H1 (cell line): ENCODE results near the gene CACNA1G. TPM values are rescaled to one million over a fixed set of nuclear protein-coding genes. Genes with fewer than 3 reads are reported as not detected.

Experiments
- CTCF ChIA-PET: fragments of 300-600 bp; sonication (Branson Sonifier 250); formaldehyde crosslinking; loops from one replicate; lab custom pipeline; 2021; ENCODE audit not compliant: partially characterized antibody; lab: Charles Lee
- POLR2A ChIA-PET: fragments of 300-600 bp; sonication (Branson Sonifier 250); formaldehyde crosslinking; loops from one replicate; lab custom pipeline; 2021; ENCODE audit warnings: inconsistent platforms; ENCODE audit not compliant: partially characterized antibody; lab: Charles Lee
- DNase-seq, 2 experiments: peaks; one replicate each; pipeline versions ENCODE4 v3.0.0 to v3.0.0-alpha.2; 2010 to 2022; ENCODE audit warnings: low spot score in 2 of 2, low read depth in 1 of 2, mixed read lengths in 1 of 2
- FAIRE-seq: peaks from 2 replicates; lab custom pipeline; 2011; peaks lifted over from hg19 to GRCh38; lab: Jason Lieb, UNC
- H2AFZ ChIP-seq: 2 replicates; pipeline ENCODE4 v1.8.1; 2012; ENCODE audit warnings: low read length, inconsistent platforms
- H2AK5ac ChIP-seq: 2 replicates; pipeline ENCODE4 v1.6.1; 2013; ENCODE audit warnings: low read depth, low read length
- H2BK120ac ChIP-seq: replicated peaks from 2 replicates; pipeline ENCODE3; 2013; ENCODE audit warnings: low read depth, low read length, inconsistent platforms
- H2BK12ac ChIP-seq: 2 replicates; pipeline ENCODE4 v1.6.1; 2013; ENCODE audit warnings: low read depth, low read length
- H2BK15ac ChIP-seq: 2 replicates; pipeline ENCODE4 v1.6.1; 2013; ENCODE audit warnings: low read length
- H2BK20ac ChIP-seq: 2 replicates; pipeline ENCODE4 v1.6.1; 2013; ENCODE audit warnings: low read length
- H2BK5ac ChIP-seq: 2 replicates; pipeline ENCODE4 v1.6.1; 2013; ENCODE audit warnings: low read depth, low read length
- H3K14ac ChIP-seq: 2 replicates; pipeline ENCODE4 v1.6.1; 2013; ENCODE audit warnings: inconsistent platforms; ENCODE audit not compliant: insufficient read length
- H3K18ac ChIP-seq: 2 replicates; pipeline ENCODE4 v1.6.1; 2013; ENCODE audit warnings: low read length; ENCODE audit errors: extremely low read depth
- H3K23ac ChIP-seq: 2 replicates; pipeline ENCODE4 v1.6.1; 2013; ENCODE audit warnings: inconsistent platforms; ENCODE audit not compliant: insufficient read length
- H3K23me2 ChIP-seq: 2 replicates; pipeline ENCODE4 v1.6.1; 2013; ENCODE audit warnings: low read depth, low read length
- H3K27ac ChIP-seq: 2 replicates; pipeline ENCODE4 v1.6.1; 2011; ENCODE audit warnings: low read depth, low read length, inconsistent platforms
- H3K27me3 ChIP-seq, 4 experiments: replicated peaks in 1 of 4; 1 replicate in 1 of 4; 2 replicates in 3 of 4; pipeline versions ENCODE4 v1.6.1 to v1.8.1; 2011 to 2013; ENCODE audit warnings: low read length in 3 of 4, mild to moderate bottlenecking in 3 of 4, inconsistent platforms in 2 of 4, mixed read lengths in 2 of 4, moderate library complexity in 1 of 4; ENCODE audit not compliant: control insufficient read depth in 3 of 4, insufficient read depth in 3 of 4; ENCODE audit errors: extremely low read depth in 1 of 4
- H3K36me3 ChIP-seq, 4 experiments: 2 replicates each; pipeline versions ENCODE4 v1.6.1 to v1.8.1; 2011 to 2013; ENCODE audit warnings: mild to moderate bottlenecking in 4 of 4, low read length in 3 of 4, moderate library complexity in 2 of 4, control low read depth in 1 of 4, inconsistent platforms in 1 of 4; ENCODE audit not compliant: insufficient read depth in 4 of 4, control insufficient read depth in 2 of 4
- H3K4ac ChIP-seq: replicated peaks from 2 replicates; pipeline ENCODE3; 2013; ENCODE audit warnings: low read length, low read depth, mixed read lengths, inconsistent platforms; ENCODE audit not compliant: insufficient read length
- H3K4me1 ChIP-seq, 4 experiments: replicated peaks in 1 of 4; 1 replicate in 1 of 4; 2 replicates in 3 of 4; pipeline versions ENCODE4 v1.6.1 to v1.8.1; 2011 to 2013; ENCODE audit warnings: low read length in 3 of 4, inconsistent platforms in 2 of 4, mixed read lengths in 1 of 4; ENCODE audit not compliant: insufficient read depth in 4 of 4, control insufficient read depth in 3 of 4
- H3K4me2 ChIP-seq, 2 experiments: 2 replicates each; pipeline versions ENCODE4 v1.6.1 to v1.8.1; 2011 to 2013; ENCODE audit warnings: low read depth in 2 of 2, low read length in 2 of 2, control low read depth in 1 of 2, inconsistent platforms in 1 of 2, mild to moderate bottlenecking in 1 of 2; ENCODE audit not compliant: insufficient read depth in 1 of 2
- H3K4me3 ChIP-seq, 4 experiments: fragments of 200-600, 300-600 bp in 1 of 4; sonication (generic), shearing (Covaris generic), sonication (Bioruptor Twin) in 1 of 4; 2 replicates each; pipeline versions ENCODE4 v1.5.1 to v1.8.1; 2011 to 2016; ENCODE audit warnings: low read length in 4 of 4, low read depth in 3 of 4, control low read depth in 2 of 4, inconsistent platforms in 2 of 4, mild to moderate bottlenecking in 2 of 4, mixed read lengths in 1 of 4, moderate library complexity in 1 of 4; ENCODE audit not compliant: insufficient read depth in 2 of 4; ENCODE audit errors: extremely low read depth in 1 of 4
- H3K56ac ChIP-seq: replicated peaks from 2 replicates; pipeline ENCODE3; 2013; ENCODE audit warnings: low read depth, mild to moderate bottlenecking, mixed read lengths, low read length, inconsistent platforms; ENCODE audit not compliant: insufficient read length
- H3K79me1 ChIP-seq: 2 replicates; pipeline ENCODE4 v1.6.1; 2013; ENCODE audit warnings: low read depth, low read length, control low read depth
- H3K79me2 ChIP-seq, 2 experiments: 2 replicates each; pipeline versions ENCODE4 v1.6.1 to v1.8.1; 2012 to 2013; ENCODE audit warnings: low read length in 2 of 2, mild to moderate bottlenecking in 2 of 2, inconsistent platforms in 1 of 2; ENCODE audit not compliant: insufficient read depth in 2 of 2, control insufficient read depth in 1 of 2
- H3K9ac ChIP-seq, 4 experiments: replicated peaks in 1 of 4; 1 replicate in 1 of 4; 2 replicates in 3 of 4; pipeline versions ENCODE4 v1.6.1 to v1.8.1; 2011 to 2013; ENCODE audit warnings: low read depth in 3 of 4, low read length in 3 of 4, control low read depth in 2 of 4, mild to moderate bottlenecking in 2 of 4, moderate library complexity in 2 of 4, inconsistent platforms in 1 of 4; ENCODE audit errors: extremely low read depth in 1 of 4
- H3K9me3 ChIP-seq, 2 experiments: 2 replicates each; pipeline versions ENCODE4 v1.6.1 to v1.8.1; 2012 to 2013; ENCODE audit warnings: mild to moderate bottlenecking in 2 of 2, moderate library complexity in 2 of 2, control low read depth in 1 of 2, inconsistent platforms in 1 of 2, low read depth in 1 of 2, low read length in 1 of 2, mixed read lengths in 1 of 2; ENCODE audit not compliant: insufficient read depth in 2 of 2
- H4K20me1 ChIP-seq, 2 experiments: replicated peaks in 1 of 2; 2 replicates each; pipeline versions ENCODE3 to v1.8.1; 2011 to 2013; ENCODE audit warnings: inconsistent platforms in 2 of 2, low read length in 2 of 2, mild to moderate bottlenecking in 1 of 2; ENCODE audit not compliant: insufficient read depth in 2 of 2, control insufficient read depth in 1 of 2
- H4K5ac ChIP-seq: 2 replicates; pipeline ENCODE4 v1.6.1; 2013; ENCODE audit warnings: low read length, low read depth, mixed read lengths, inconsistent platforms; ENCODE audit not compliant: insufficient read length
- H4K8ac ChIP-seq: 2 replicates; pipeline ENCODE4 v1.8.0; 2013; ENCODE audit warnings: mild to moderate bottlenecking, moderate library complexity, low read length, inconsistent platforms; ENCODE audit not compliant: insufficient read depth; ENCODE audit errors: extremely low read depth
- H4K91ac ChIP-seq: replicated peaks from 2 replicates; pipeline ENCODE3; 2013; ENCODE audit warnings: low read length, mixed read lengths, inconsistent platforms; ENCODE audit not compliant: insufficient read length
- EP300 ChIP-seq, 2 experiments: IDR thresholded peaks; 1 replicate in 1 of 2; 2 replicates in 1 of 2; pipeline ENCODE4 v1.6.1; 2011 to 2012; ENCODE audit warnings: low read depth in 2 of 2, low read length in 2 of 2, mild to moderate bottlenecking in 2 of 2, borderline replicate concordance in 1 of 2, inconsistent platforms in 1 of 2, moderate library complexity in 1 of 2
- MAFK ChIP-seq: IDR thresholded peaks from 2 replicates; pipeline ENCODE4 v1.6.1; 2012; ENCODE audit warnings: low read depth, mild to moderate bottlenecking, improper control_type of control experiment, low read length
- POLR2A ChIP-seq, 2 experiments: IDR thresholded peaks; 1 replicate in 1 of 2; 2 replicates in 1 of 2; pipeline ENCODE4 v1.6.1; 2011; ENCODE audit warnings: low read depth in 2 of 2, low read length in 2 of 2, mild to moderate bottlenecking in 2 of 2; ENCODE audit errors: control extremely low read depth in 1 of 2
- POU5F1 ChIP-seq: IDR thresholded peaks from 2 replicates; pipeline ENCODE4 v1.6.1; 2011; ENCODE audit warnings: low read depth, mild to moderate bottlenecking, low read length, moderate library complexity
- RAD21 ChIP-seq, 2 experiments: IDR thresholded peaks in 1 of 2; conservative IDR thresholded peaks in 1 of 2; 2 replicates each; pipeline ENCODE4 v1.6.1; 2011; ENCODE audit warnings: low read depth in 2 of 2, low read length in 2 of 2, improper control_type of control experiment in 1 of 2, inconsistent platforms in 1 of 2, mild to moderate bottlenecking in 1 of 2, moderate library complexity in 1 of 2
- TCF12 ChIP-seq: IDR thresholded peaks from 2 replicates; pipeline ENCODE4 v1.6.1; 2011; ENCODE audit warnings: low read depth, mild to moderate bottlenecking, low read length
- ZNF274 ChIP-seq: IDR thresholded peaks from 2 replicates; pipeline ENCODE4 v1.7.0; 2012; ENCODE audit warnings: low read length, borderline replicate concordance; ENCODE audit errors: extremely low read depth
- WGBS, 2 experiments: shearing (Covaris generic) in 1 of 2; methylation state at CpG; one replicate each; pipeline versions ENCODE4 v1.1.6 to v1.1.7; 2013 to 2015; ENCODE audit warnings: low lambda C conversion rate in 2 of 2, mixed read lengths in 2 of 2, inconsistent platforms in 1 of 2, low coverage in 1 of 2, missing lambda C conversion rate in 1 of 2; ENCODE audit not compliant: insufficient replicate concordance in 2 of 2, insufficient coverage in 1 of 2, insufficient read length in 1 of 2; ENCODE audit errors: extremely low coverage in 1 of 2, missing lambda C conversion rate in 1 of 2; 5-methylcytosine and 5-hydroxymethylcytosine counted together
- polyA plus RNA-seq, 7 experiments: library from polyadenylated mRNA; depleted of rRNA in 3 of 7; stranded (reverse) in 5 of 7; unstranded in 2 of 7; fragments of >200 nt in 5 of 7; fragments of 200-250 nt in 2 of 7; gene quantifications; 1 replicate in 5 of 7; 2 replicates in 1 of 7; 4 replicates in 1 of 7; pipeline versions ENCODE4 v1.2.1 to v1.2.3, GENCODE V29; 2011 to 2013; ENCODE audit warnings: missing spikeins in 2 of 7, mixed read lengths in 2 of 7
- total RNA-seq: library from RNA; stranded (reverse); fragmentation: NEBNext Ultra II Directional; extraction: Animal tissue kit (Norgen Biotek cat#: 25700); gene quantifications from 2 replicates; pipeline ENCODE4 v1.2.1, GENCODE V29; 2021
- TF ChIP-seq, protein P1 (sequence below): IDR thresholded peaks from 2 replicates; pipeline ENCODE4 v1.6.1; 2012; ENCODE audit warnings: inconsistent platforms

CACNA1G gene
- total and polyA plus RNA-seq, 2 of the 8 experiments (the other 6 are each of a cell fraction or from before 2014, with no cell fraction given), result 2.9 to 4.9 TPM

- no peak overlapping the region for H3K14ac ChIP-seq
- no peaks in the 10 kb centered on the region for H3K79me2 ChIP-seq
- H3K23ac ChIP-seq, result no peak overlapping the region
- H3K4me1 ChIP-seq, result peaks cover 0 to 20% (median 10%) of the 10 kb centered on the region in 4 experiments; a peak in 6 of 7 replicates
- no peak overlapping the region for H2BK15ac ChIP-seq
- DNase-seq, result no peak
- H3K9ac ChIP-seq, result no peak overlapping the region
- peaks cover 0 to 1% of the 10 kb centered on the region in 2 experiments for H4K20me1 ChIP-seq
- H3K4ac ChIP-seq, result no peak overlapping the region
- H3K9me3 ChIP-seq, result no peaks in the 10 kb centered on the region
- no peaks in the 10 kb centered on the region for H3K23me2 ChIP-seq
- H3K4me3 ChIP-seq, result no peak overlapping the region
- no peak for FAIRE-seq
- no peaks in the 10 kb centered on the region for H3K79me1 ChIP-seq
- H2AFZ ChIP-seq, result no peak overlapping the region
- H4K8ac ChIP-seq, result no peak overlapping the region; the same call in 1 of the 2 replicates
- H2BK12ac ChIP-seq, result no peak overlapping the region
- H3K56ac ChIP-seq, result no peak overlapping the region
- POLR2A ChIA-PET, result interaction anchor here (1.7 kb wide), 1 partner anchor 207 kb away, joined by 3 read pairs; no protein-coding TSS in a partner anchor
- no peak overlapping the region for H3K4me2 ChIP-seq
- WGBS, 2 experiments, result 86% methylated on average over 18 of the region's 18 CpGs; no CpG with 5 or more reads in 1 of the 2 experiments
- no peak overlapping the region for H2BK5ac ChIP-seq
- H2BK120ac ChIP-seq, result no peak overlapping the region
- no peak overlapping the region for H2BK20ac ChIP-seq
- no peaks in the 10 kb centered on the region; a peak in 1 of 7 replicates for H3K27me3 ChIP-seq
- no peak overlapping the region for H4K91ac ChIP-seq
- CTCF ChIA-PET, result interaction anchor here (0.5 to 10.2 kb wide), 12 partner anchors 10 to 55 kb away, joined by 3 to 95 read pairs (median 4); no protein-coding TSS in a partner anchor
- no peak overlapping the region for H3K18ac ChIP-seq
- TF ChIP-seq POU5F1 (no peak), MAFK (no peak), RAD21 (IDR thresholded peaks at IDR 0.05 in 1 of 2, conservative IDR thresholded peaks at IDR 0.05 in 1 of 2; ENCODE audit: low read depth in 2 of 2, low read length in 2 of 2) (no peak), TCF12 (no peak), POLR2A (IDR thresholded peaks at IDR 0.05; ENCODE audit: control extremely low read depth in 1 of 2, low read depth in 2 of 2, low read length in 2 of 2) (no peak), EP300 (IDR thresholded peaks at IDR 0.05; ENCODE audit: borderline replicate concordance in 1 of 2, low read depth in 2 of 2, low read length in 2 of 2) (no peak), ZNF274 (no peak)
- TF ChIP-seq, protein P1, sequence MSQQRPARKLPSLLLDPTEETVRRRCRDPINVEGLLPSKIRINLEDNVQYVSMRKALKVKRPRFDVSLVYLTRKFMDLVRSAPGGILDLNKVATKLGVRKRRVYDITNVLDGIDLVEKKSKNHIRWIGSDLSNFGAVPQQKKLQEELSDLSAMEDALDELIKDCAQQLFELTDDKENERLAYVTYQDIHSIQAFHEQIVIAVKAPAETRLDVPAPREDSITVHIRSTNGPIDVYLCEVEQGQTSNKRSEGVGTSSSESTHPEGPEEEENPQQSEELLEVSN, result no peak
- no peak overlapping the region for H4K5ac ChIP-seq
- no peaks in the 10 kb centered on the region for H3K36me3 ChIP-seq
- peak overlapping the region; percentile 53; the same call in 1 of the 2 replicates for H2AK5ac ChIP-seq
- no peak overlapping the region for H3K27ac ChIP-seq
Observed at GRCh38 chr17:50588391-50589049, 28.0 kb downstream of the CACNA1G start.
